ENCODE data around the gene GH1.
A peak's percentile ranks its signal among the peaks of the same experiment; 100 is the strongest.

DNA sequence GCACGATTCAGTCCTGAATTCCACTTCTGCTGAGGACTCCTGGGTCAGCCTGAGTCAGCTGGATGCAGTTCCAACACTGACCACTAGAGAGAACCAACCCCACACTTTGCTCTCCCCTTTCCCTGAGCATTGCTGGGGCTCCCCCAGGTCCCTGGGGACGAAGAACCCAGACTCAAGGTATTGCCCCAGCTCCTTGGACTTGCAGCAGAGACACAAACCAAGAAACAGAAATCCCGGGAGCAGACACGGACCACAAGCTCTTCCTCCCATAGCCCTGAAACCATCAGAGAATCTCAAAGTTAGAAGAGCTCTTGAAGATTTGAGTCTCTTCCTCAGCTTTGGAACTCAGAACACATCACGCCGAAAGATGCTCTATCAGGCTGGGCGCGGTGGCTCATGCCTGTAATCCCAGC lies 678 bp upstream of the GH1 start:
- TF ChIP-seq, protein P1, sequence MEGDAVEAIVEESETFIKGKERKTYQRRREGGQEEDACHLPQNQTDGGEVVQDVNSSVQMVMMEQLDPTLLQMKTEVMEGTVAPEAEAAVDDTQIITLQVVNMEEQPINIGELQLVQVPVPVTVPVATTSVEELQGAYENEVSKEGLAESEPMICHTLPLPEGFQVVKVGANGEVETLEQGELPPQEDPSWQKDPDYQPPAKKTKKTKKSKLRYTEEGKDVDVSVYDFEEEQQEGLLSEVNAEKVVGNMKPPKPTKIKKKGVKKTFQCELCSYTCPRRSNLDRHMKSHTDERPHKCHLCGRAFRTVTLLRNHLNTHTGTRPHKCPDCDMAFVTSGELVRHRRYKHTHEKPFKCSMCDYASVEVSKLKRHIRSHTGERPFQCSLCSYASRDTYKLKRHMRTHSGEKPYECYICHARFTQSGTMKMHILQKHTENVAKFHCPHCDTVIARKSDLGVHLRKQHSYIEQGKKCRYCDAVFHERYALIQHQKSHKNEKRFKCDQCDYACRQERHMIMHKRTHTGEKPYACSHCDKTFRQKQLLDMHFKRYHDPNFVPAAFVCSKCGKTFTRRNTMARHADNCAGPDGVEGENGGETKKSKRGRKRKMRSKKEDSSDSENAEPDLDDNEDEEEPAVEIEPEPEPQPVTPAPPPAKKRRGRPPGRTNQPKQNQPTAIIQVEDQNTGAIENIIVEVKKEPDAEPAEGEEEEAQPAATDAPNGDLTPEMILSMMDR (IDR thresholded peaks at IDR 0.05): peak; percentile 94 to 98 (median 95)
- TF ChIP-seq EP300 (IDR thresholded peaks at IDR 0.05; ENCODE audit: low read depth): no peak

All from transverse colon (tissue), 3 donors.